Panc1 (cell line): ENCODE results near the gene RASSF4. TPM values are rescaled to one million over a fixed set of nuclear protein-coding genes. Genes with fewer than 3 reads are reported as not detected.

Experiments
- ATAC-seq: fragments of 200-7000 bp; cut with Tn5 transposase; 2 replicates; pipeline ENCODE4 v1.9.1; 2020; ENCODE audit warnings: mild to moderate bottlenecking, moderate library complexity
- BruUV-seq: library from RNA; stranded (reverse); fragments of 400-500 nt; replicated peaks from 2 replicates; lab custom pipeline; 2021; lab: Mats Ljungman, UMichigan
- CTCF ChIA-PET: fragments of 300-600 bp; sonication (Branson Sonifier 250); formaldehyde crosslinking; loops from one replicate; lab custom pipeline; 2022; ENCODE audit warnings: antibody characterized with exemption; lab: Charles Lee
- POLR2A ChIA-PET: fragments of 300-600 bp; sonication (Branson Sonifier 250); formaldehyde crosslinking; loops from one replicate; lab custom pipeline; 2022; ENCODE audit warnings: antibody characterized with exemption; lab: Charles Lee
- DNase-seq: peaks from one replicate; pipeline ENCODE4 v3.0.0-alpha.2; 2010; ENCODE audit warnings: low read depth, low spot score
- H3K27ac ChIP-seq: 2 replicates; pipeline ENCODE4 v1.5.1; 2011; ENCODE audit warnings: mild to moderate bottlenecking, low read length, inconsistent platforms
- H3K27me3 ChIP-seq: fragments of 200-500 bp; sonication (Bioruptor generic); 2 replicates; pipeline ENCODE4 v1.6.0; 2014; ENCODE audit warnings: low read length, inconsistent platforms; ENCODE audit not compliant: control insufficient read depth, insufficient read depth
- H3K36me3 ChIP-seq: fragments of 200-500 bp; sonication (Bioruptor generic); 2 replicates; pipeline ENCODE4 v1.5.1; 2014; ENCODE audit warnings: inconsistent platforms, mild to moderate bottlenecking, low read length, moderate library complexity; ENCODE audit not compliant: control insufficient read depth, insufficient read depth
- H3K4me1 ChIP-seq: 2 replicates; pipeline ENCODE4 v1.5.1; 2011; ENCODE audit warnings: inconsistent platforms, mild to moderate bottlenecking, low read length, moderate library complexity; ENCODE audit not compliant: control insufficient read depth, insufficient read depth
- H3K4me3 ChIP-seq, 2 experiments: 2 replicates each; pipeline ENCODE4 v1.5.1; 2011 to 2012; ENCODE audit warnings: low read depth in 2 of 2, low read length in 2 of 2, mild to moderate bottlenecking in 2 of 2, inconsistent platforms in 1 of 2, moderate library complexity in 1 of 2
- H3K9me3 ChIP-seq: fragments of 200-500 bp; sonication (Bioruptor generic); 2 replicates; pipeline ENCODE4 v1.5.1; 2014; ENCODE audit warnings: low read depth, mild to moderate bottlenecking, inconsistent platforms, low read length, moderate library complexity; ENCODE audit not compliant: control insufficient read depth, insufficient read depth
- CTCF ChIP-seq: fragments of 450-650 bp; IDR thresholded peaks from 2 replicates; pipeline ENCODE4 v1.5.1; 2017; ENCODE audit warnings: mild to moderate bottlenecking
- POLR2AphosphoS5 ChIP-seq: IDR thresholded peaks from 2 replicates; pipeline ENCODE4 v1.6.1; 2012; ENCODE audit warnings: mild to moderate bottlenecking, low read depth, low read length, moderate library complexity
- REST ChIP-seq, 2 experiments: IDR thresholded peaks; 2 replicates each; pipeline ENCODE4 v1.6.1; 2011 to 2012; ENCODE audit warnings: low read depth in 2 of 2, control low read depth in 1 of 2, low read length in 1 of 2, mild to moderate bottlenecking in 1 of 2, moderate library complexity in 1 of 2; ENCODE audit not compliant: insufficient read depth in 1 of 2
- SIN3A ChIP-seq: IDR thresholded peaks from 2 replicates; pipeline ENCODE4 v1.6.1; 2012; ENCODE audit warnings: low read depth, mild to moderate bottlenecking, low read length, moderate library complexity, borderline replicate concordance; ENCODE audit not compliant: insufficient read depth
- TCF7L2 ChIP-seq: IDR thresholded peaks from 2 replicates; pipeline ENCODE4 v1.6.1; 2011; ENCODE audit warnings: mild to moderate bottlenecking, low read depth, low read length, inconsistent platforms
- in situ Hi-C: cut with HindIII; loops from 2 replicates; pipeline ENCODE4 v1.10.0; 2016; ENCODE audit warnings: low sequenced_read_pairs, low pct_unique_long_range_greater_than_20kb
- intact Hi-C: fragments of 100-400 bp; cut with micrococcal nuclease; formaldehyde crosslinking; loops from one replicate; pipeline ENCODE4 v1.10.0; 2022; ENCODE audit not compliant: unreplicated experiment
- total RNA-seq: library from RNA; stranded (reverse); gene quantifications from one replicate; pipeline ENCODE4 v1.2.1, GENCODE V29; 2021; ENCODE audit not compliant: unreplicated experiment

The RASSF4 gene
- total RNA-seq, 1 experiment from 2014 or later = 13.9 TPM

- H3K9me3 ChIP-seq = peaks cover 10% of the 10 kb centered on the region; the same call in 1 of the 2 replicates
- TF ChIP-seq CTCF (0 out of 2 replicates have a peak, but pooled peaks have one; percentile 18), SIN3A (no peak)
- no peaks in the 10 kb centered on the region for H3K27me3 ChIP-seq
- DNase-seq (no peak), ATAC-seq (peak; percentile 31; the same call in 1 of the 2 replicates)
- peaks cover 4% of the 10 kb centered on the region; the same call in 1 of the 2 replicates for H3K4me1 ChIP-seq
- H3K4me3 ChIP-seq = no peak overlapping the region
- H3K27ac ChIP-seq = no peak overlapping the region
- H3K36me3 ChIP-seq = no peaks in the 10 kb centered on the region
- ChIA-PET POLR2A (no interaction called here), CTCF (interaction anchor here (0.6 kb wide), 1 partner anchor 75 kb away, joined by 3 read pairs; no protein-coding TSS in a partner anchor)
- intact Hi-C loops (no loop called here), in situ Hi-C loops (no loop called here)
- BruUV-seq = no TSS peak
Measured at GRCh38 chr10:44949127-44949802, 10.3 kb upstream of the RASSF4 start.

GRCh38 chr10:44949915-44950314 is 9.7 kb upstream of the RASSF4 start:
- BruUV-seq = no TSS peak
- Histone ChIP-seq H3K27me3 (no peaks in the 10 kb centered on the region), H3K27ac (no peak overlapping the region), H3K4me1 (peaks cover 4% of the 10 kb centered on the region; the same call in 1 of the 2 replicates), H3K36me3 (no peaks in the 10 kb centered on the region), H3K4me3 (no peak overlapping the region), H3K9me3 (peaks cover 4% of the 10 kb centered on the region; the same call in 1 of the 2 replicates)
- TF ChIP-seq REST (IDR thresholded peaks at IDR 0.05; ENCODE audit: insufficient read depth in 1 of 2, low read depth in 2 of 2, low read length in 1 of 2) = no peak
- TF ChIP-seq POLR2AphosphoS5 = no peak; the same call in 1 of the 2 replicates
- no peak for TF ChIP-seq SIN3A
- no peak for TF ChIP-seq CTCF
- no peak for TF ChIP-seq TCF7L2
- DNase-seq (no peak), ATAC-seq (no peak)
- CTCF ChIA-PET = interaction anchor here (0.6 kb wide), 1 partner anchor 75 kb away, joined by 3 read pairs; no protein-coding TSS in a partner anchor
- in situ Hi-C loops (no loop called here), intact Hi-C loops (no loop called here)
- POLR2A ChIA-PET = interaction anchor here (0.6 kb wide), 1 partner anchor 1624 kb away, joined by 13 read pairs; no protein-coding TSS in a partner anchor
